GM12878 (cell line): ENCODE data around the gene MYOM1. TPM values are rescaled to one million over a fixed set of nuclear protein-coding genes. Genes with fewer than 3 reads are reported as not detected.

Source experiments
- ATAC-seq: fragments of 200-7000 bp; cut with Tn5 transposase; 3 replicates; pipeline ENCODE4 v1.9.1; 2020; ENCODE audit warnings: mild to moderate bottlenecking, moderate library complexity
- BruUV-seq: library from RNA; stranded (reverse); fragments of 400-500 nt; replicated peaks from 2 replicates; lab custom pipeline; 2021; lab: Mats Ljungman, UMichigan
- CTCF ChIA-PET: fragments of 300-600 bp; sonication (Branson Sonifier 250); formaldehyde crosslinking; extraction: SDS; loops from one replicate; lab custom pipeline; 2021; ENCODE audit warnings: inconsistent platforms; lab: Yijun Ruan, JAX
- POLR2A ChIA-PET: fragments of 350-600 bp; formaldehyde crosslinking; extraction: SDS; loops from one replicate; lab custom pipeline; 2021; ENCODE audit warnings: inconsistent platforms; lab: Charles Lee
- RAD21 ChIA-PET: fragments of 300-600 bp; sonication (Branson Sonifier 250); formaldehyde crosslinking; loops from one replicate; lab custom pipeline; 2023; ENCODE audit warnings: antibody characterized with exemption; ENCODE audit not compliant: unreplicated experiment; lab: Charles Lee
- SMC1A ChIA-PET: fragments of 300-600 bp; sonication (Branson Sonifier 250); formaldehyde crosslinking; loops from one replicate; lab custom pipeline; 2023; ENCODE audit not compliant: unreplicated experiment, uncharacterized antibody; lab: Charles Lee
- DNase-seq: peaks from one replicate; pipeline ENCODE4 v3.0.0-alpha.2; 2011; ENCODE audit warnings: low read depth, low spot score
- FAIRE-seq: peaks from 3 replicates; lab custom pipeline; 2011; peaks lifted over from hg19 to GRCh38; lab: Jason Lieb, UNC
- H2AFZ ChIP-seq: 2 replicates; pipeline ENCODE4 v1.6.0; 2011; ENCODE audit warnings: low read depth, low read length, control low read depth; ENCODE audit not compliant: control insufficient read depth
- H3K27ac ChIP-seq: 2 replicates; pipeline ENCODE4 v1.5.1; 2011; ENCODE audit warnings: control low read depth; ENCODE audit not compliant: control insufficient read depth, insufficient read depth
- H3K27me3 ChIP-seq, 2 experiments: replicated peaks in 1 of 2; 2 replicates each; pipeline versions ENCODE4 v1.6.0 to v1.6.1; 2011; ENCODE audit warnings: low read length in 1 of 2; ENCODE audit not compliant: control insufficient read depth in 2 of 2, insufficient read depth in 2 of 2
- H3K36me3 ChIP-seq, 2 experiments: 2 replicates each; pipeline ENCODE4 v1.5.1; 2011; ENCODE audit warnings: low read length in 1 of 2; ENCODE audit not compliant: control insufficient read depth in 2 of 2, insufficient read depth in 2 of 2
- H3K4me1 ChIP-seq: 2 replicates; pipeline ENCODE4 v1.6.1; 2011; ENCODE audit warnings: mild to moderate bottlenecking, low read length, moderate library complexity, mixed read lengths; ENCODE audit not compliant: control insufficient read depth, insufficient read depth
- H3K4me2 ChIP-seq: 2 replicates; pipeline ENCODE4 v1.6.0; 2011; ENCODE audit warnings: control low read depth; ENCODE audit not compliant: control insufficient read depth, insufficient read depth
- H3K4me3 ChIP-seq: fragments of 200-600 bp; sonication (generic); 2 replicates; pipeline ENCODE4 v1.5.1; 2016
- H3K79me2 ChIP-seq: 2 replicates; pipeline ENCODE4 v1.6.0; 2011; ENCODE audit warnings: low read length; ENCODE audit not compliant: control insufficient read depth, insufficient read depth
- H3K9ac ChIP-seq: 2 replicates; pipeline ENCODE4 v1.8.0; 2011; ENCODE audit warnings: low read length, control low read depth, mixed read lengths; ENCODE audit not compliant: control insufficient read depth, insufficient read depth
- H3K9me3 ChIP-seq: replicated peaks from 3 replicates; pipeline ENCODE4 v1.5.1; 2011; ENCODE audit warnings: mild to moderate bottlenecking, low read length; ENCODE audit not compliant: control insufficient read depth, insufficient read depth
- H4K20me1 ChIP-seq: 2 replicates; pipeline ENCODE4 v1.6.0; 2011; ENCODE audit not compliant: control insufficient read depth, insufficient read depth
- BACH1 ChIP-seq: fragments of 450-650 bp; IDR thresholded peaks from 2 replicates; pipeline ENCODE4 v1.6.1; 2017; ENCODE audit warnings: mild to moderate bottlenecking, borderline replicate concordance
- EP300 ChIP-seq, 2 experiments: fragments of 150-350 bp in 1 of 2; IDR thresholded peaks; 2 replicates each; pipeline ENCODE4 v1.6.1; 2011 to 2012; ENCODE audit warnings: low read depth in 2 of 2, low read length in 2 of 2, borderline replicate concordance in 1 of 2, improper control_type of control experiment in 1 of 2, inconsistent platforms in 1 of 2; ENCODE audit not compliant: control insufficient read depth in 1 of 2
- ESRRA ChIP-seq: IDR thresholded peaks from 2 replicates; pipeline ENCODE4 v1.6.1; 2012; ENCODE audit warnings: mild to moderate bottlenecking, low read length, improper control_type of control experiment
- FOXK2 ChIP-seq: fragments of 450-650 bp; IDR thresholded peaks from 2 replicates; pipeline ENCODE4 v1.6.1; 2017; ENCODE audit warnings: mild to moderate bottlenecking, moderate library complexity
- HCFC1 ChIP-seq: fragments of 150-350 bp; IDR thresholded peaks from 2 replicates; pipeline ENCODE4 v1.6.1; 2014; ENCODE audit warnings: low read length
- IKZF2 ChIP-seq, 2 experiments: fragments of 450-650 bp; IDR thresholded peaks; 2 replicates each; pipeline ENCODE4 v1.6.1; 2017; ENCODE audit warnings: mild to moderate bottlenecking in 2 of 2, moderate library complexity in 2 of 2
- KAT2A ChIP-seq: conservative IDR thresholded peaks from 2 replicates; pipeline ENCODE4 v1.6.1; 2011; ENCODE audit warnings: low read depth, low read length; ENCODE audit not compliant: control insufficient read depth
- NFIC ChIP-seq: IDR thresholded peaks from 2 replicates; pipeline ENCODE4 v1.6.1; 2012; ENCODE audit warnings: low read depth, mild to moderate bottlenecking, inconsistent platforms, low read length, moderate library complexity
- NRF1 ChIP-seq: conservative IDR thresholded peaks from 2 replicates; pipeline ENCODE4 v1.6.1; 2011; ENCODE audit warnings: mild to moderate bottlenecking, low read depth, low read length, improper control_type of control experiment
- SMAD1 ChIP-seq: fragments of 450-650 bp; IDR thresholded peaks from 2 replicates; pipeline ENCODE4 v1.6.1; 2018; ENCODE audit warnings: mild to moderate bottlenecking, low read depth; ENCODE audit not compliant: partially characterized antibody
- TAF1 ChIP-seq: IDR thresholded peaks from 2 replicates; pipeline ENCODE4 v1.6.1; 2011; ENCODE audit warnings: mild to moderate bottlenecking, low read depth, low read length, borderline replicate concordance
- YBX1 ChIP-seq: fragments of 450-650 bp; IDR thresholded peaks from 2 replicates; pipeline ENCODE4 v1.6.1; 2016; ENCODE audit warnings: antibody characterized with exemption
- WGBS: methylation state at CpG from one replicate; pipeline ENCODE4 v1.1.6; 2016; ENCODE audit warnings: low lambda C conversion rate; ENCODE audit not compliant: insufficient replicate concordance, insufficient coverage; ENCODE audit errors: missing lambda C conversion rate; 5-methylcytosine and 5-hydroxymethylcytosine counted together
- in situ Hi-C: fragments of 300-500 bp; cut with MboI; formaldehyde crosslinking; loops from 9 replicates; pipeline ENCODE4 v1.14.3; 2018; ENCODE audit warnings: mixed read lengths
- intact Hi-C: fragments of 100-400 bp; cut with micrococcal nuclease; formaldehyde crosslinking; loops from one replicate; pipeline ENCODE4 v1.14.2; 2022; ENCODE audit not compliant: unreplicated experiment
- polyA plus RNA-seq, 11 experiments: library from polyadenylated mRNA; depleted of rRNA in 4 of 11; unstranded in 6 of 11; stranded (reverse) in 5 of 11; fragments of >200 nt; fragmentation: Nextera tagmentation in 4 of 11; fragmentation: Illumina TruSeq in 1 of 11; extraction: Ambion mirVana in 4 of 11; extraction: Trizol in 1 of 11; gene quantifications; 1 replicate in 1 of 11; 2 replicates in 10 of 11; pipeline versions ENCODE4 v1.2.1 to v1.2.3, GENCODE V29; 2011 to 2016; ENCODE audit warnings: inconsistent platforms in 2 of 11, missing spikeins in 2 of 11, low read depth in 1 of 11
- total RNA-seq, 4 experiments: library from RNA; depleted of rRNA in 3 of 4; stranded (reverse); fragments of >200 nt in 3 of 4; fragmentation: Illumina TruSeq in 1 of 4; extraction: Trizol in 1 of 4; gene quantifications; 2 replicates each; pipeline versions ENCODE4 v1.2.1 to v1.2.3, GENCODE V29; 2013 to 2021
- TF ChIP-seq, protein P1 (sequence below): fragments of 450-650 bp; IDR thresholded peaks from 2 replicates; pipeline ENCODE4 v1.6.1; 2017; ENCODE audit warnings: mild to moderate bottlenecking
- TF ChIP-seq, protein P2 (sequence below): fragments of 450-650 bp; formaldehyde crosslinking; IDR thresholded peaks from 2 replicates; pipeline ENCODE4 v1.4.0; 2020; ENCODE audit warnings: mild to moderate bottlenecking, moderate library complexity

The MYOM1 gene
- total and polyA plus RNA-seq, 10 of the 15 experiments (the other 5 are each of a cell fraction or from before 2014, with no cell fraction given), result 0.06 to 1.0 (median 0.57) TPM

DNA sequence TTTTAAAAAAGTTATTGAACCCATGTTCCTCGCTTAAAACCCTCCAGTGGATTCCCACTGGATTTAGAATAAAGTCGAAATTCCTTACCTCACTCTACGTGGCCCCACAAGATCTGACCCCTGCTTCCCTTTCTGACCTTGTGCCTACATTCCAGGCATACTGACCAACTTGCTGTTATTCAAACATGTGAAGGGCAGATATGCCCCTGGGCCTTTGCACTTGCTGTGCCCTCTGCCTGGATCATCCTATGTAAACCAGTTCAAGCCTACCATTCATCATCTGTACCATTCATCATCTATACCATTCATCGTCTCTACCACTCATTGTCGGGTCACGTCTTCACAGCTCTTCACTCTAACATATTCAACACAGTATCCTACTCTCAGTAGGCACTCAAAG is 165.6 kb downstream of the MYOM1 start:
- Histone ChIP-seq H3K9me3 (no peaks in the 10 kb centered on the region), H2AFZ (no peak overlapping the region), H3K36me3 (no peaks in the 10 kb centered on the region), H3K4me2 (no peak overlapping the region), H3K4me1 (peaks cover 5% of the 10 kb centered on the region; the same call in 1 of the 2 replicates), H3K27ac (no peak overlapping the region), H3K9ac (no peak overlapping the region), H3K79me2 (no peaks in the 10 kb centered on the region), H3K27me3 (no peaks in the 10 kb centered on the region), H3K4me3 (no peak overlapping the region), H4K20me1 (no peaks in the 10 kb centered on the region)
- CTCF ChIA-PET, result interaction anchor here (0.6 to 2.6 kb wide), 3 partner anchors 9 to 32 kb away, joined by 3 to 6 read pairs (median 4); no protein-coding TSS in a partner anchor
- POLR2A ChIA-PET, result interaction anchor here (0.6 kb wide), 1 partner anchor 25 kb away, joined by 3 read pairs; no protein-coding TSS in a partner anchor
- WGBS, result 83% methylated on average over 6 of the region's 6 CpGs
- FAIRE-seq, result no peak
- in situ Hi-C loops, result no loop called here
- RAD21 ChIA-PET, result no interaction called here
- ATAC-seq, result no peak
- SMC1A ChIA-PET, result no interaction called here
- BruUV-seq, result no TSS peak
- TF ChIP-seq ESRRA (no peak), SMAD1 (no peak), EP300 (IDR thresholded peaks at IDR 0.05; ENCODE audit: borderline replicate concordance in 1 of 2, control insufficient read depth in 1 of 2, low read depth in 2 of 2, low read length in 2 of 2) (no peak), NFIC (no peak), FOXK2 (no peak), HCFC1 (no peak), TAF1 (no peak), KAT2A (no peak)
- DNase-seq, result no peak
- intact Hi-C loops, result no loop called here

DNA sequence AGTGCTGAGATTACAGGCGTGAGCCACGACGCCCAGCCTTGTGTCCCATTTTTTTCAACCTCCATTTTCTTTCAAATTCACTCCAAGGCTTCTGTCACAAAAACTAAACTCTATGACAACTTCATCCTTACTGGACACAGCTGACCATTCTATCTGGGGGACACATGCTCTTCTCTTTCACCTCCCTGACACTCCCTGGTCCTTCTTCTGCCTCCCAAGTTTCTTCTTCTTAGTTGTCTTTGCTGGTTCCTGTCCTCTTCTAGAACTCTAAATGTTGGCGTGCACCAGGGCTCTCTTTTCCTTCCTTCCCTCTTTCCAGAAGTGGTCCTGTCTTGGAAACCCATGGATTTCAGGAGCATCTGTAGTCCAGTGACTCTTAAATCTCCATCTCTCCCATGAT is 166.7 kb downstream of the MYOM1 start:
- RAD21 ChIA-PET, result no interaction called here
- Histone ChIP-seq H3K36me3 (no peaks in the 10 kb centered on the region), H3K4me2 (no peak overlapping the region), H3K9ac (no peak overlapping the region), H3K27ac (no peak overlapping the region), H3K9me3 (no peaks in the 10 kb centered on the region), H3K27me3 (no peaks in the 10 kb centered on the region), H3K4me1 (no peaks in the 10 kb centered on the region), H3K79me2 (no peaks in the 10 kb centered on the region), H3K4me3 (no peak overlapping the region), H4K20me1 (no peaks in the 10 kb centered on the region), H2AFZ (no peak overlapping the region)
- DNase-seq (no peak), FAIRE-seq (no peak), ATAC-seq (no peak)
- no TSS peak for BruUV-seq
- 93% methylated on average over 4 of the region's 4 CpGs for WGBS
- CTCF ChIA-PET, result interaction anchor here (1.0 kb wide), 1 partner anchor 10 kb away, joined by 3 read pairs; no protein-coding TSS in a partner anchor
- SMC1A ChIA-PET, result no interaction called here
- POLR2A ChIA-PET, result no interaction called here
- intact Hi-C loops (no loop called here), in situ Hi-C loops (no loop called here)
- no peak for TF ChIP-seq NRF1
- TF ChIP-seq BACH1, result no peak
- TF ChIP-seq IKZF2 (IDR thresholded peaks at IDR 0.05), result no peak
- TF ChIP-seq, protein P1, sequence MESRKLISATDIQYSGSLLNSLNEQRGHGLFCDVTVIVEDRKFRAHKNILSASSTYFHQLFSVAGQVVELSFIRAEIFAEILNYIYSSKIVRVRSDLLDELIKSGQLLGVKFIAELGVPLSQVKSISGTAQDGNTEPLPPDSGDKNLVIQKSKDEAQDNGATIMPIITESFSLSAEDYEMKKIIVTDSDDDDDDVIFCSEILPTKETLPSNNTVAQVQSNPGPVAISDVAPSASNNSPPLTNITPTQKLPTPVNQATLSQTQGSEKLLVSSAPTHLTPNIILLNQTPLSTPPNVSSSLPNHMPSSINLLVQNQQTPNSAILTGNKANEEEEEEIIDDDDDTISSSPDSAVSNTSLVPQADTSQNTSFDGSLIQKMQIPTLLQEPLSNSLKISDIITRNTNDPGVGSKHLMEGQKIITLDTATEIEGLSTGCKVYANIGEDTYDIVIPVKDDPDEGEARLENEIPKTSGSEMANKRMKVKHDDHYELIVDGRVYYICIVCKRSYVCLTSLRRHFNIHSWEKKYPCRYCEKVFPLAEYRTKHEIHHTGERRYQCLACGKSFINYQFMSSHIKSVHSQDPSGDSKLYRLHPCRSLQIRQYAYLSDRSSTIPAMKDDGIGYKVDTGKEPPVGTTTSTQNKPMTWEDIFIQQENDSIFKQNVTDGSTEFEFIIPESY, result no peak
- no peak for TF ChIP-seq YBX1
- TF ChIP-seq, protein P2, sequence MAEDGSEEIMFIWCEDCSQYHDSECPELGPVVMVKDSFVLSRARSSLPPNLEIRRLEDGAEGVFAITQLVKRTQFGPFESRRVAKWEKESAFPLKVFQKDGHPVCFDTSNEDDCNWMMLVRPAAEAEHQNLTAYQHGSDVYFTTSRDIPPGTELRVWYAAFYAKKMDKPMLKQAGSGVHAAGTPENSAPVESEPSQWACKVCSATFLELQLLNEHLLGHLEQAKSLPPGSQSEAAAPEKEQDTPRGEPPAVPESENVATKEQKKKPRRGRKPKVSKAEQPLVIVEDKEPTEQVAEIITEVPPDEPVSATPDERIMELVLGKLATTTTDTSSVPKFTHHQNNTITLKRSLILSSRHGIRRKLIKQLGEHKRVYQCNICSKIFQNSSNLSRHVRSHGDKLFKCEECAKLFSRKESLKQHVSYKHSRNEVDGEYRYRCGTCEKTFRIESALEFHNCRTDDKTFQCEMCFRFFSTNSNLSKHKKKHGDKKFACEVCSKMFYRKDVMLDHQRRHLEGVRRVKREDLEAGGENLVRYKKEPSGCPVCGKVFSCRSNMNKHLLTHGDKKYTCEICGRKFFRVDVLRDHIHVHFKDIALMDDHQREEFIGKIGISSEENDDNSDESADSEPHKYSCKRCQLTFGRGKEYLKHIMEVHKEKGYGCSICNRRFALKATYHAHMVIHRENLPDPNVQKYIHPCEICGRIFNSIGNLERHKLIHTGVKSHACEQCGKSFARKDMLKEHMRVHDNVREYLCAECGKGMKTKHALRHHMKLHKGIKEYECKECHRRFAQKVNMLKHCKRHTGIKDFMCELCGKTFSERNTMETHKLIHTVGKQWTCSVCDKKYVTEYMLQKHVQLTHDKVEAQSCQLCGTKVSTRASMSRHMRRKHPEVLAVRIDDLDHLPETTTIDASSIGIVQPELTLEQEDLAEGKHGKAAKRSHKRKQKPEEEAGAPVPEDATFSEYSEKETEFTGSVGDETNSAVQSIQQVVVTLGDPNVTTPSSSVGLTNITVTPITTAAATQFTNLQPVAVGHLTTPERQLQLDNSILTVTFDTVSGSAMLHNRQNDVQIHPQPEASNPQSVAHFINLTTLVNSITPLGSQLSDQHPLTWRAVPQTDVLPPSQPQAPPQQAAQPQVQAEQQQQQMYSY (CRISPR knock-in tag), result no peak
